Effector memory CD4-positive, alpha-beta T cell (primary cell): ENCODE data around the gene FMN1.

Source experiments
- DNase-seq, 3 donors: peaks; one replicate each; pipeline ENCODE4 v3.0.0-alpha.2; 2020
- H3K27ac ChIP-seq: 2 replicates; pipeline ENCODE4 v1.7.0; 2013; ENCODE audit warnings: mild to moderate bottlenecking, low read length, moderate library complexity; ENCODE audit not compliant: insufficient read depth, poor library complexity, severe bottlenecking
- H3K27me3 ChIP-seq: replicated peaks from 2 replicates; pipeline ENCODE4 v1.7.0; 2013; ENCODE audit warnings: mild to moderate bottlenecking, low read length; ENCODE audit not compliant: insufficient read depth, control insufficient read depth, poor library complexity, severe bottlenecking
- H3K36me3 ChIP-seq: 2 replicates; pipeline ENCODE4 v1.7.0; 2013; ENCODE audit warnings: mild to moderate bottlenecking, low read length, moderate library complexity; ENCODE audit not compliant: control insufficient read depth, insufficient read depth
- H3K4me1 ChIP-seq: 2 replicates; pipeline ENCODE4 v1.7.0; 2013; ENCODE audit warnings: low read length, mild to moderate bottlenecking; ENCODE audit not compliant: control insufficient read depth, insufficient read depth, poor library complexity, severe bottlenecking
- H3K4me3 ChIP-seq: 2 replicates; pipeline ENCODE4 v1.7.0; 2013; ENCODE audit warnings: low read length, low read depth, mild to moderate bottlenecking; ENCODE audit not compliant: insufficient read depth, poor library complexity, severe bottlenecking
- H3K9me3 ChIP-seq: 2 replicates; pipeline ENCODE4 v1.7.0; 2013; ENCODE audit warnings: mild to moderate bottlenecking, low read length, moderate library complexity; ENCODE audit not compliant: control insufficient read depth

FMN1 gene

GRCh38 chr15:32994810-32995424, 199.6 kb downstream of the FMN1 start:
- no peaks in the 10 kb centered on the region for H3K27me3 ChIP-seq
- no peak overlapping the region for H3K4me3 ChIP-seq
- no peak overlapping the region for H3K27ac ChIP-seq
- no peaks in the 10 kb centered on the region for H3K9me3 ChIP-seq
- no peak for DNase-seq
- H3K4me1 ChIP-seq: no peaks in the 10 kb centered on the region
- no peaks in the 10 kb centered on the region for H3K36me3 ChIP-seq

DNA sequence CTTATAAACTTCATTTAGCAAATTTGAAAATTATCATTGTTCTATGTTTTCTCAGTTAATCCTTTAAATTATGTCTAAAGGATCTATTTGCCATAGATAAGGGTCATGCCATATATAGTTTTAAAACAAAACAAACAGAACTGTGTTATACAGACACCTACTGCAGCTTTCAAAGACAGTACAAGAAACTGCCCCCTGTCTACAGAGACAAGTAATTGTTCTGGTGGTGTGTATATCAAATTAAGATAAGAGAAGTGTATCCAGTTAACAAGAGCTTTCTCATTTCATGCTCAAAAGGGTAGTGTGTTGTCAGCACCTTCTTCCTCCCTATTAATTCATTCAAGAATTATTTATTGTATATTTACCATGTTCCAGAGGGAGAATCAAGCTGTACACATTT, 201.2 kb downstream of the FMN1 start:
- H3K27ac ChIP-seq: no peak overlapping the region
- no peak for DNase-seq
- H3K4me3 ChIP-seq: no peak overlapping the region
- H3K4me1 ChIP-seq: no peaks in the 10 kb centered on the region
- no peaks in the 10 kb centered on the region for H3K36me3 ChIP-seq
- no peaks in the 10 kb centered on the region for H3K9me3 ChIP-seq
- H3K27me3 ChIP-seq: no peaks in the 10 kb centered on the region

GRCh38 chr15:32991619-32992111, 202.8 kb downstream of the FMN1 start:
- no peak for DNase-seq
- no peaks in the 10 kb centered on the region for H3K27me3 ChIP-seq
- H3K9me3 ChIP-seq: no peaks in the 10 kb centered on the region
- H3K4me3 ChIP-seq: no peak overlapping the region
- no peak overlapping the region for H3K27ac ChIP-seq
- no peaks in the 10 kb centered on the region for H3K36me3 ChIP-seq
- H3K4me1 ChIP-seq: no peaks in the 10 kb centered on the region

DNA sequence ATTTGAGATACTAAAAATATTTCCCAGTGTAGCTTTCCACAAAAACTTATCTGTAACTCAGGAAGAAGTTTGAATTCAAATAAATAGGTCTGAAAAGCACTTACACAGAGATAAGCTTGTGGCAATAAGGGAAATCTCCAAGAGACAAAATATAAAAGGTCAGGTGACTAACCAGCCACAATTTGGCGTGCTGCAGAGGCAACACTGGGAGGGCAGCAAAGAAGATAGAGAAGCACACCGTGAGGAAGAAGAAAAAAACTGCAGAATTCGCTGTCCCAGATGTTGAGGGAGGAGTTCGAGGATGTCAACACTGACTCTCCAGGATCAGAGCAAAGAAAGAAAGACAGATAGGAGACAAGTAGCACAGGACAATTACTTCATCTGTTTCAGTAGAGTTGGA, 204.4 kb downstream of the FMN1 start:
- H3K4me3 ChIP-seq: no peak overlapping the region
- no peak for DNase-seq
- H3K36me3 ChIP-seq: no peaks in the 10 kb centered on the region
- no peaks in the 10 kb centered on the region for H3K27me3 ChIP-seq
- no peak overlapping the region for H3K27ac ChIP-seq
- H3K4me1 ChIP-seq: no peaks in the 10 kb centered on the region
- H3K9me3 ChIP-seq: no peaks in the 10 kb centered on the region

GRCh38 chr15:32987067-32987466, 207.4 kb downstream of the FMN1 start:
- H3K4me1 ChIP-seq: no peaks in the 10 kb centered on the region
- no peak for DNase-seq

GRCh38 chr15:32986147-32986546, 208.4 kb downstream of the FMN1 start:
- no peaks in the 10 kb centered on the region for H3K27me3 ChIP-seq
- DNase-seq: no peak
- no peak overlapping the region for H3K4me3 ChIP-seq
- H3K36me3 ChIP-seq: no peaks in the 10 kb centered on the region
- H3K4me1 ChIP-seq: no peaks in the 10 kb centered on the region
- no peaks in the 10 kb centered on the region for H3K9me3 ChIP-seq
- H3K27ac ChIP-seq: no peak overlapping the region

More at GRCh38 chr15:32987067-32987466, 207.4 kb downstream of the FMN1 start:
- Histone ChIP-seq H3K27ac (no peak overlapping the region), H3K36me3 (no peaks in the 10 kb centered on the region), H3K4me3 (no peak overlapping the region), H3K9me3 (no peaks in the 10 kb centered on the region), H3K27me3 (no peaks in the 10 kb centered on the region)

- Histone ChIP-seq H3K9me3 (no peaks in the 10 kb centered on the region), H3K27ac (no peak overlapping the region), H3K4me1 (no peaks in the 10 kb centered on the region), H3K36me3 (no peaks in the 10 kb centered on the region), H3K4me3 (no peak overlapping the region), H3K27me3 (no peaks in the 10 kb centered on the region)
- no peak for DNase-seq
Measured at GRCh38 chr15:32983679-32984078, 210.8 kb downstream of the FMN1 start.

DNA sequence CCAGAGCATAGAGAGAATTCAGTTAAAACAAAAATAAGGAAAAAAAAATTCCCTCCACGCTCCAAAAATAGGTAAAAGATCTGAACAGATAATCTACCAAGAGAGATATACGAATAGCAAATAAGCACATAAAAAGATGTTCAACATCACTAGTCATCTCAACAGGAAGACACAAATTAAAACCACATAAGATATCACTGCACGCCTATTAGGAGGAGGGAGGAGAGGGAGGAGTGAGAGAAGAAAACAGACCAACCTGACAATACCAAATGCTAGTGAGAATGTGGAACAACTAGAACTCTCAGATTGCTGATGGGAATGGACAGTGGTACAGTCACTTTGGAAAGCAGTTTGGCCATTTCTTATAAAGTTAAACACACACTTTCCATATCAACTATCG, 212.5 kb downstream of the FMN1 start:
- Histone ChIP-seq H3K4me1 (no peaks in the 10 kb centered on the region), H3K27me3 (no peaks in the 10 kb centered on the region), H3K27ac (no peak overlapping the region), H3K36me3 (no peaks in the 10 kb centered on the region), H3K4me3 (no peak overlapping the region), H3K9me3 (no peaks in the 10 kb centered on the region)
- DNase-seq: no peak

DNA sequence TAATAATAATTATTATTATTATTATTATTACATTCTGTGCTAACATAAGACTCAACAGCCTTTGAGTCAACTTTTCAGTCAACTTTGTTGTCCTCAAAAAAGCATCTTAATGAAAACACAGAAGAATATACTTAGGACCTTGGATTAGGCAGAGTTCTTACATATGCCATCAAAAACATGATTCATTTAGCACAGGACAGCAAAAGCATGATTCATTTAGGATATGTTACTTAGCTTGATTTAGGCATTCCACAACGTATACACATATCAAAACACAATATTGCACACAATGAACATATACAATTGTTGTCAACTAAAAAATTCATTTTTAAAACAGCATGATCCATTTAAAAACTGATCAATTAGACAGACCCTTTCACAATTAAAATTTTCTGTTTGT, 213.0 kb downstream of the FMN1 start:
- H3K4me1 ChIP-seq: no peaks in the 10 kb centered on the region
- no peaks in the 10 kb centered on the region for H3K9me3 ChIP-seq
- H3K27ac ChIP-seq: no peak overlapping the region
- H3K36me3 ChIP-seq: no peaks in the 10 kb centered on the region
- H3K4me3 ChIP-seq: no peak overlapping the region
- no peaks in the 10 kb centered on the region for H3K27me3 ChIP-seq
- no peak for DNase-seq

GRCh38 chr15:32979710-32980109, 214.8 kb downstream of the FMN1 start:
- Histone ChIP-seq H3K4me1 (no peaks in the 10 kb centered on the region), H3K4me3 (no peak overlapping the region), H3K36me3 (no peaks in the 10 kb centered on the region), H3K27me3 (no peaks in the 10 kb centered on the region), H3K9me3 (no peaks in the 10 kb centered on the region), H3K27ac (no peak overlapping the region)
- DNase-seq: no peak
